Upper lobe of left lung (tissue), 4 donors: Measurements from ENCODE around the gene BPIFB3.

Experiments
- POLR2AphosphoS5 ChIP-seq, 2 donors: sonication (generic); formaldehyde crosslinking; IDR thresholded peaks; one replicate each; pipeline ENCODE4 v1.5.1; 2017; ENCODE audit warnings: antibody characterized with exemption in 2 of 2
- TF ChIP-seq, protein P1 (sequence below), 6 experiments: fragments of 450-650 bp in 4 of 6; fragments of 200-600 bp in 2 of 6; sonication (generic) in 2 of 6; IDR thresholded peaks; one replicate each; pipeline ENCODE4 v1.5.1; 2016 to 2019; ENCODE audit warnings: antibody characterized with exemption in 6 of 6

DNA sequence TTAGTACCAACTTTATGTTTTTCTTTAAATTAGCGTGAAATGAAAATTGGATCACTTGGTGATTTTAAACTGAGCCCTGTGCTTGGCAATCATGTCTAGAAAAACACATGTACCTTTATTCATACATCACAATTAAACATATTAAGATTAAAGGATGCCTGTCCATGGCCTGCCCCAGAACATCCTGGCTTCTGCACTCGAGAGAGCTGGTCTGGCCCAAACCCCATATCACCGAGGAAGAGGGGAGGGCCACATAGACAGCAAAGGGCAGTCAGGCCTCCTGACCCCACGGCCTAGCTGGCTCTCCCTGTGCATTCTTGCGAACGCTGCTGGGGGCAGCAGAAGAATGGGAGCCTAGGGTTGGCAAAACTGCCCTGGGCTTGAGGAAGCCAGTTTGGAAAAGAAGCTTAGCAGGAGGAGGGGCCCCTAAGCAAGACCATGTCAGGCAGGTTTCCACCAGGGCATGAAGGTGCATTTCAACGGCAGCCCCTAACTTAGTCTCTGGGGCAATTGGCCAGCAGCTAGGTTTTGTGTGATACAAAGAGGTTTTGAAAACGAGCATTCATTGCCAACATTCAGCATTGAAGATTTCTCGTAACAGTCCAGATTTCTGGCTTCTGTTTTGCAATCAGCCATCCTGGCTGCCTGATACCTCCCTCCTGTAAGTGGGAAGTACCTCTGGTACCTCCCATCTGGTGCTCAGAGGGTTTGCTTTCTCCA lies 8.6 kb downstream of the BPIFB3 start:
- no peak for TF ChIP-seq POLR2AphosphoS5 (IDR thresholded peaks at IDR 0.05)
- TF ChIP-seq, protein P1, sequence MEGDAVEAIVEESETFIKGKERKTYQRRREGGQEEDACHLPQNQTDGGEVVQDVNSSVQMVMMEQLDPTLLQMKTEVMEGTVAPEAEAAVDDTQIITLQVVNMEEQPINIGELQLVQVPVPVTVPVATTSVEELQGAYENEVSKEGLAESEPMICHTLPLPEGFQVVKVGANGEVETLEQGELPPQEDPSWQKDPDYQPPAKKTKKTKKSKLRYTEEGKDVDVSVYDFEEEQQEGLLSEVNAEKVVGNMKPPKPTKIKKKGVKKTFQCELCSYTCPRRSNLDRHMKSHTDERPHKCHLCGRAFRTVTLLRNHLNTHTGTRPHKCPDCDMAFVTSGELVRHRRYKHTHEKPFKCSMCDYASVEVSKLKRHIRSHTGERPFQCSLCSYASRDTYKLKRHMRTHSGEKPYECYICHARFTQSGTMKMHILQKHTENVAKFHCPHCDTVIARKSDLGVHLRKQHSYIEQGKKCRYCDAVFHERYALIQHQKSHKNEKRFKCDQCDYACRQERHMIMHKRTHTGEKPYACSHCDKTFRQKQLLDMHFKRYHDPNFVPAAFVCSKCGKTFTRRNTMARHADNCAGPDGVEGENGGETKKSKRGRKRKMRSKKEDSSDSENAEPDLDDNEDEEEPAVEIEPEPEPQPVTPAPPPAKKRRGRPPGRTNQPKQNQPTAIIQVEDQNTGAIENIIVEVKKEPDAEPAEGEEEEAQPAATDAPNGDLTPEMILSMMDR (IDR thresholded peaks at IDR 0.05): no peak
